GM18511 (cell line): ENCODE measurements around the gene DPY19L3.
"Not testable (repeated sequence)": the region's sequence is repeated elsewhere in the genome, so short reads cannot be mapped to it uniquely, and the experiment has no call there.

Source experiments
- ATAC-seq: cut with Tn5 transposase; IDR thresholded peaks from one replicate; pipeline ENCODE4 v1.9.1; 2021; ENCODE audit warnings: mild to moderate bottlenecking, moderate library complexity; ENCODE audit not compliant: unreplicated experiment

DPY19L3 gene

GRCh38 chr19:32437096-32437495 is 31.5 kb downstream of the DPY19L3 start:
- no peak for ATAC-seq

- ATAC-seq: no peak
These were observed 33.2 kb downstream of the DPY19L3 start for GRCh38 chr19:32438751-32439150.

GRCh38 chr19:32442650-32443049 is 37.1 kb downstream of the DPY19L3 start:
- ATAC-seq: no peak

- ATAC-seq: not testable (repeated sequence)
These were observed 42.0 kb downstream of the DPY19L3 start for GRCh38 chr19:32447534-32447933.

- no peak for ATAC-seq
These were observed 42.5 kb downstream of the DPY19L3 start for GRCh38 chr19:32448026-32448425.

GRCh38 chr19:32450217-32450616 is 44.6 kb downstream of the DPY19L3 start:
- no peak for ATAC-seq

DNA sequence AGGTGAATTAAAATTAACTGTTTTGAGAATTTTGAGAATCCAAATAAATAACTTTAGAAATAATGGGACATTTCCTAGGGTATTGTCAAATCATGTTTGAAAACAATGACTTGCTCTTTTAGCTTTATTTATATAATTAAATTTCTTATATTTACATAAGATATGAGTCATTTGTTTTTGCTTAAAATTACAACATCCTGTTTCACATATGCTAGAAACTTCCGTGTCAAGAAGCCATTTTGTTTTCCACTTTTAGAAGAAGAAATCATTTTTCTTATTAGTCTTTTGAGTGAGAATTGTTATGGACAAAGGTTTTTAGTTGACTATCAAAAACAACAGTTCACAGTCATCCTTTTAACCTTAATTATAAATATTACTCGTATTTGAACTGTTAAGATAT is 48.2 kb downstream of the DPY19L3 start:
- no peak for ATAC-seq

DNA sequence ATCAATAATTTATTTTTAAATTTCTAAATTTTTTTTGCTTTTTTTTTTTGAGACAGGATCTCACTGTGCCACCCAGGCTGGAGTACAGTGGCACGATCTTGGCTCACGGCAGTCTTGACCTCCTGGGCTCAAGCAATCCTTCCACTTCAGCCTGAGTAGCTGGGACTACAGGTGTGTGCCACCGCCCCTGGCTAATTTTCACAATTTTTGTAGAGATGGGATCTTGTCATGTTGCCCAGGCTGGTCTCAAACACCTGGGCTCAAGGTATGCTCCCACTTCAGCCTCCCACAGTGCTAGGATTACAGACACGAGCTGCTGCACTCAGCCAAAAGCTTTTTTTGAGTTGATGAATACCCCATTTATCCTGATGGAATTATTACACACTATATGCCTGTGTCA is 50.8 kb downstream of the DPY19L3 start:
- ATAC-seq: no peak

DNA sequence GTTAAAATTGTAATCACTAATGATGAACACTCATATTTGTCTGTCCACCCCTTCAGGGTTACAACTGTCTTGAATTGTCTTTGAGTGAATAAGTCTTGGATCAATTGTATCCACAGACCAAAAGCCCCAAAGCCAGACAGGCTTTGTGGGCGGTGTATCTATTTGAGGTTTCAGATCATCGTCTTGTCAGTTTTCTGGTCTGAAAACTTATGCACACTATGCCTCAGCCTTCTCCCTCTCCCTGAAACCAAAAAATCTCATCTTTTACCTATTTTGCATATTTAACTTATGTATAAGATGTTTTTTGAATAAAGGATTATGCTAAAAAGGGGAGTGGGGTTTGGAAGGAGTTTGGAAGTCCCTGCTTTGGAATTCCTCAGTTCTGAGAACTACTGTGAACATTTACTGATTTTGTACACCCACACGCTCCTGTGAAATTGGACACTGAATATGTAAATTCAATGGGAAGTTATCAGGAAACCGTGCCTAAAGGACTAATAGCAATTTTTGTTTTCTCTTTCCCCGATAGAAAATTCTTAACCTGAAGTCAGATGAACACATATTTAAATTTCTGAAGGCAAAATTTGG is 52.1 kb downstream of the DPY19L3 start:
- no peak for ATAC-seq

DNA sequence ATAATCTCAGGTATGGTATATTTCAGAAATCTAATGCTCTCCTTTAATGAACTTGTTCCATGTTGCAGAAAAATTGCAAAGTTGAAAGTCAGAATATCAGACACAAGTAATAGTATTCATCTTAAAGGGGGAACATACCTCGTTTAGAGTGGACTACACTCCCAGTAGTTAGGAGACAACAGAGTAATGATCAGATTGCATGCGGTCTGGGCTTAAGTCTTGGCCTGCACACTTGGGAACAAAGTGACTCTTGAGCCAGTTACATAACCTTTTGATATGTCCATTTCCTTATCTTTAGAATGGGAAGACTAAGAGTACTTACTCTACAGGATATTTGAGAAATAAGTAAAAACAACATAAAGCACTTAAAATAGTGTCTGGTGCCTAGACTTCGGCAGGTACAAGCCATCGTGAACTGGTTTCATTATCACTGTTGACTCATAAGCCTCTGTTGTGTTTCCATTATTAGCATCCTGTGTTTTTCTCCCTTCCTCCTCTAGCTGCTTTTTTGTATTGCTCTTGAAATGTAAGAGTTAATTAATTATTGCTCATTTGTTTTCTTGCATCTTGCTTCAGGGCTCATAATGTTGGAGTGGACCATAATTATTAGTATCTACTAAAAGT is 53.0 kb downstream of the DPY19L3 start:
- peak; percentile 95 for ATAC-seq

DNA sequence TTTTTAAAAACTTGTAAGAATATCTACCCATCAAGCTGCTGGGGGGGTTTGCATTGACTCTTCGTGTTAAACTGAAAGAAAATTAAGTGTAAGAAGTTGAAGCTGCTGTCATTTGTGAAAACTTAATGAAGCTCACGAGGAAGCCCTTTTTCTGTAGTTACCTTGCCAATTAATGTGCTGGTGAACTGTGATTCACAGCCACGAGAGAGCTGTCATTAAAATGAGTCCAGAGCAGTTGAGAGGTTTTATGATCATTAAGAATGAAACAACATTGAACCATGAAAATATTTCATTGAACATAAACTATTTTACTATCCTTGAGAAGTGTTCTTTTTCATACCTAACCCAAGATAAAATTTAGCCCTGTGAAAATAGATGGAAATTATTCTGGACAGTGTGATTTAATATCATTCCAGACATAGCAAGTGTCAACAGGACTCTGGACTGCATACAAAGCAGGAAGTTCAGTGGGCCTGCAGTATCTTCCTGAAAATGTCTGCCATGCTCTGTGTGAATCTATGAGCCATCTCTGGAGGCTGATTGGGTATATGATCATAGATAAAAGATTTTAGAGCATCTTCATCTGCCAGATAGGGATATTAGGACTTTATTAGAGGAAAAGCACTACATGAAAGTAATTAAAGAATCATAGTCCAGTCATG is 53.8 kb downstream of the DPY19L3 start:
- ATAC-seq: no peak

- no peak for ATAC-seq
These were observed 54.9 kb downstream of the DPY19L3 start for GRCh38 chr19:32460476-32460875.

DNA sequence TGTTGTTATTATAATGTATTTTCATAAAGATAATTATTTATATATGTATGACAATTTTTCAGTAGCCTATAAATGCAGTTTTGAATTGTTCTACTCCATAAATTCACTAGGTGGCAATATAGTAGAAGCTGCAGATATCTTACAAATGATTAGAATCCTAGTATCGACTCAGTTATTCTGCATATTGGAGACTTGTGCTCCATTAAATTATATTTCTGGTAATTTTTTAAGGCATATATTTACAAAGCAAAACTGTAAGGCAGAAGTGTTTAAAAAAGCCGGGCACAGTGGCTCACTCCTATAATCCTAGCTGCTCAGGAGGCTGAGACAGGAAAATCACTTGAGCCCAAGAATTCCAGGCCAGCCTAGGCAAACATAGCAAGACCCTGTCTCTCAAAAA is 58.7 kb downstream of the DPY19L3 start:
- no peak for ATAC-seq

- ATAC-seq: no peak
These were observed 59.6 kb downstream of the DPY19L3 start for GRCh38 chr19:32465176-32465575.

- no peak for ATAC-seq
These were observed 64.2 kb downstream of the DPY19L3 start for GRCh38 chr19:32469795-32470194.

DNA sequence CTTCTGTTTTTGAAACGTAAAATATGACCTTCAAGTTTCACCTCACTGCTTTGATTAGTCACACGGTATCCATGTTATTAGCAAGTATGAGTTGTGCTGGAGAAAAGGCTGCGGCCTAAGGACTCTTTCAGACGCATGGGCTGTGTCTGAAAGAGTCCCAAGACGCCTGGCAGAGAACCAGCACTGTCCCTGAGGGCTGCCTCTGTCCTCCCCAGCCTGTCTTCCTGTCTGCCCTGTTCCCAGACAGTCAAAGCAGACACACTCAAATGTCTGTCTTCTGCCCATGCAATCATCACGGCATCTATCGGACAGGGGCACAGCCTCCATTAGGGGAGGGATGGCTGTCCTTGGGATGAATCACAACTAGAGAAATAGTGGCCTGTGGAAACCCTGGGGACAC is 65.5 kb downstream of the DPY19L3 start:
- ATAC-seq: no peak

DNA sequence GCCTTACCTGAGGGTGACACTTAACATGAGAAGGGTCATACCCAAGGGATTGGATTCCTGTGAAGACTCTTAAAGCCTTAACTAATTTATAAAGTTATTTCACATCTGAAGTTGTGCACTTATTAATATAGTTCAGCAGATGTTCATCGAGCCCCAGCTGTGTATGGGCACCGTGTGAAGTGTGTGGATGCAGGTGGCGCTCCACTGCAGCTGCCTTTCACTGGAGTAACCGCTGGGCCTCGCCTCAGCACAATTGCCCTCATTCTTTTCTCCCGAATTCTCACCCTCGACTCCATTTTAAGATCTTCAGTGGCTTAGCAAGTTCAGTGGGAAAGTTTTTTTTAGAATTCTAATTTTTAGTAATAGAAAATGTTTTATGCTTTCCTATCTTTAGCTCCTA is 66.2 kb downstream of the DPY19L3 start:
- ATAC-seq: no peak

DNA sequence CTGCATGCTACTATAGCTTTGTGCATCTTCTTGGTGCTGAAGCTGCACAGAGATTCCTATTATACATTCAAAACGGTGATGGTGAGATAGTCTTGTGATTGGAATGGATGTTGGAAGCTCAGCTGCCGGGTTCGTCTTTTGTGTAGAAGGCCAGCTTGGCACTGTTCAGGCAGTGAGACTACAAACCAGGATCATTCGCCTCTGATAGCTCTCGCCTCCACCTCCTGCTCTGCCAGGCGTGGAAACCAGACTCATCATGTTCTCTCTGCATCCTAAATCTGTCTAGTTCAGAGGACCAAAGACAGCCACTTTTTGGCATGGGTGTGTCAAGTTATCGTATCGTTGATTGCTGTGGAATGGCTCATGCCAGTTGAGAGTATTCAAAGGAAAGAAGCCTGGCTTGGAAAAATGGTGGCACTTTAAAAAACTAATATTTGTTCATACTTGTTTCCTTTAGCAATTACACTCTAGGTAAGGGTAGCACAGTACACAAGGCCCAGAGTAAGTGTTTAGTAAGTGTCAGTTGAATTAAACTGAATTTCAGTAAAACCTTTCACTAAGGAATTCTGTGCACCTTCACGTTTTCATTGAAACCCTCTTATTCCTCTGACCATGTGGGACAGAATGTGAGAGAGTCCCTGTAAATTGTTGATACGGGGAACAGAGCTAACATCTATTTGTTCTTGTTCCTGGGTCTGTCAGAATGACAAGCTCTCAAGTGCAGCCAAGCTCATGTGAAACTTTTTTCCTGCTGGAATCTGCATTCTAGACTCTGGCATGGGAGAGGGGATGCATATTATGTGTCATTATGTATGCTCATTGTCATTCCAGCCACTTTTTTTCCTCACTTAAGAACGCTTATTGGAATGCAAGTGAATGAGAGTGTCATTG is 69.8 kb downstream of the DPY19L3 start:
- ATAC-seq: no peak

- no peak for ATAC-seq
These were observed 70.4 kb downstream of the DPY19L3 start for GRCh38 chr19:32476032-32476350.

DNA sequence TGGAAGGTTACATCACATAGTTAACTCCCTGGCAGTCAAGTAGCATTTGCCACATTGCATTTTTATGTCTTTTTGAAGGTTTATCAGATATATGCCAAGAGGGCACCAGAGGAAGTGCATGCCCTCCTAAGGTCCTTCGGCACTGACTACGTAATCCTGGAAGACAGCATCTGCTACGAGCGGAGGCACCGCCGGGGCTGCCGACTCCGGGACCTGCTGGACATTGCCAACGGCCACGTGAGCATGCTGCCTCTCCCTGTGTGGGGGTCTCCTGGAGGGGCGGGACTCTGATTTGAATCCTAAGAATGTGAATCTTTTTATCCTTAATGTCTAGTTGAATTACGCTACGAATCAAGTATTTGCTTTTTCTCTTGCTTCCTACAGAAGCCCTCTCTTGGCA is 74.8 kb downstream of the DPY19L3 start:
- no peak for ATAC-seq

- ATAC-seq: no peak
These were observed 78.0 kb downstream of the DPY19L3 start for GRCh38 chr19:32483574-32483973.

- no peak for ATAC-seq
These were observed 84.4 kb downstream of the DPY19L3 start for GRCh38 chr19:32489971-32490370.
